GM19438 (cell line): ENCODE measurements around the gene PTPRB.

Experiments
- ATAC-seq: cut with Tn5 transposase; IDR thresholded peaks from one replicate; pipeline ENCODE4 v1.9.1; 2021; ENCODE audit warnings: low read depth; ENCODE audit not compliant: unreplicated experiment

PTPRB gene

GRCh38 chr12:70598467-70599193, 38.6 kb downstream of the PTPRB start:
- no peak for ATAC-seq

GRCh38 chr12:70592664-70593063, 44.6 kb downstream of the PTPRB start:
- no peak for ATAC-seq

GRCh38 chr12:70590549-70591226, 46.5 kb downstream of the PTPRB start:
- ATAC-seq = no peak

GRCh38 chr12:70590051-70590450, 47.2 kb downstream of the PTPRB start:
- ATAC-seq = peak; percentile 88

- ATAC-seq = no peak
Observed at GRCh38 chr12:70584332-70584731, 52.9 kb downstream of the PTPRB start.

- ATAC-seq = no peak
Observed at GRCh38 chr12:70583251-70583650, 54.0 kb downstream of the PTPRB start.

GRCh38 chr12:70581208-70581607, 56.0 kb downstream of the PTPRB start:
- no peak for ATAC-seq

- ATAC-seq = no peak
Observed at GRCh38 chr12:70577283-70577634, 60.0 kb downstream of the PTPRB start.

- no peak for ATAC-seq
Observed at GRCh38 chr12:70576341-70577282, 60.6 kb downstream of the PTPRB start.

GRCh38 chr12:70571705-70572268, 65.4 kb downstream of the PTPRB start:
- ATAC-seq = no peak

GRCh38 chr12:70571029-70571428, 66.2 kb downstream of the PTPRB start:
- no peak for ATAC-seq

GRCh38 chr12:70561550-70561949, 75.7 kb downstream of the PTPRB start:
- ATAC-seq = no peak

GRCh38 chr12:70560671-70561070, 76.6 kb downstream of the PTPRB start:
- ATAC-seq = no peak

- ATAC-seq = no peak
Observed at GRCh38 chr12:70559390-70559789, 77.8 kb downstream of the PTPRB start.

- no peak for ATAC-seq
Observed at GRCh38 chr12:70557583-70558191, 79.5 kb downstream of the PTPRB start.

GRCh38 chr12:70556179-70556869, 80.9 kb downstream of the PTPRB start:
- no peak for ATAC-seq

GRCh38 chr12:70555081-70555480, 82.1 kb downstream of the PTPRB start:
- ATAC-seq = no peak

- no peak for ATAC-seq
Observed at GRCh38 chr12:70553391-70553859, 83.8 kb downstream of the PTPRB start.

GRCh38 chr12:70551731-70552130, 85.5 kb downstream of the PTPRB start:
- no peak for ATAC-seq

GRCh38 chr12:70550180-70550577, 87.0 kb downstream of the PTPRB start:
- no peak for ATAC-seq
